Measurements from ENCODE around the gene GLT8D1. TPM values are rescaled to one million over a fixed set of nuclear protein-coding genes. Genes with fewer than 3 reads are reported as not detected.

GLT8D1 gene
- total and polyA plus RNA-seq, 9 of the 15 experiments (the other 6 are each of a cell fraction or from before 2014, with no cell fraction given): 14.1 to 65.9 (median 33.7) TPM

GRCh38 chr3:52685709-52686691 is 19.6 kb downstream of the GLT8D1 start, which contains the start of the genes GNL3 and PBRM1 (continued):
- TF ChIP-seq, protein P1, sequence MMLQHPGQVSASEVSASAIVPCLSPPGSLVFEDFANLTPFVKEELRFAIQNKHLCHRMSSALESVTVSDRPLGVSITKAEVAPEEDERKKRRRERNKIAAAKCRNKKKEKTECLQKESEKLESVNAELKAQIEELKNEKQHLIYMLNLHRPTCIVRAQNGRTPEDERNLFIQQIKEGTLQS (IDR thresholded peaks at IDR 0.05): peak; percentile 51
- TF ChIP-seq, protein P1 (CRISPR knock-in tag; conservative IDR thresholded peaks at IDR 0.05): no peak
- TF ChIP-seq ZNF449 (CRISPR knock-in tag; IDR thresholded peaks at IDR 0.05): no peak
- TF ChIP-seq TBL1XR1 (IDR thresholded peaks at IDR 0.05; ENCODE audit: low read length in 2 of 2): peak in 1 of 2 experiments; percentile 52; a peak in 1 of 4 replicates
- TF ChIP-seq TFAP4 (CRISPR knock-in tag; IDR thresholded peaks at IDR 0.05; ENCODE audit: borderline replicate concordance): peak; percentile 72
- TF ChIP-seq NCOA2 (IDR thresholded peaks at IDR 0.05; ENCODE audit: partially characterized antibody in 2 of 2): no peak
- no peak for TF ChIP-seq CHD2 (IDR thresholded peaks at IDR 0.05; ENCODE audit: low read depth, low read length)
- no peak for TF ChIP-seq COPS2 (conservative IDR thresholded peaks at IDR 0.05)
- no peak for TF ChIP-seq RREB1 (CRISPR knock-in tag; IDR thresholded peaks at IDR 0.05)
- peak; percentile 86 for TF ChIP-seq TAF9B (IDR thresholded peaks at IDR 0.05; ENCODE audit: partially characterized antibody)
- no peak for TF ChIP-seq ARID2 (IDR thresholded peaks at IDR 0.05)
- no peak for TF ChIP-seq E2F5 (CRISPR knock-in tag; IDR thresholded peaks at IDR 0.05)
- TF ChIP-seq ZC3H4 (CRISPR knock-in tag; IDR thresholded peaks at IDR 0.05; ENCODE audit: borderline replicate concordance): no peak
- no peak for TF ChIP-seq ZNF445 (CRISPR knock-in tag; IDR thresholded peaks at IDR 0.05; ENCODE audit: low read depth)
- TF ChIP-seq TAL1 (IDR thresholded peaks at IDR 0.05): no peak
- no peak for TF ChIP-seq ZNF175 (CRISPR knock-in tag; IDR thresholded peaks at IDR 0.05; ENCODE audit: low read depth)
